ENCODE results near the gene ASIC4. TPM values are rescaled to one million over a fixed set of nuclear protein-coding genes. Genes with fewer than 3 reads are reported as not detected.

ASIC4 gene
- total RNA-seq, 1 experiment from 2014 or later: 0.21 TPM

DNA sequence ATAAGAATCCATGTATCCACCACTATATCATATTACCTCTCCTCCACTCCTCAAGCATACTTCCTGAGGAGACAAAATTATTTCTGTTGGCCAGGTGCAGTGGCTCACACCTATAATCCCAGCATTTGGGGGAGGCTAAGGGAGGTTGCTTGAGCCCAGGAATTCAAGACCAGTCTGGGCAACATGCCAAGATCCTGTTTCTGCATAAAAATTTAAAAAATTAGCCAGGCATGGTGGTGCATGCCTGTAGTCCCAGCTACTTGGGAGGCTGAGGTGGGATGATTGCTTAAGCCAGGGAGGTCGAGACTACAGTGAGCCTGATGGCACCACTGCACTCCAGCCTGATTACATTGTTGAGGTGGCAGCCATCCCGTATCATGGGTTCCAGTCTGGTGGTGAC, 67.1 kb downstream of the ASIC4 start:
- Histone ChIP-seq H3K36me3 (ENCODE audit: control insufficient read depth, insufficient read depth, low read length) (no peaks in the 10 kb centered on the region), H3K4me3 (ENCODE audit: low read depth in 2 of 2, low read length in 2 of 2) (no peak overlapping the region), H3K9me3 (ENCODE audit: control insufficient read depth, insufficient read depth, low read depth, low read length) (no peaks in the 10 kb centered on the region), H3K27ac (ENCODE audit: low read length) (no peak overlapping the region), H3K27me3 (ENCODE audit: control insufficient read depth, insufficient read depth, low read length) (no peaks in the 10 kb centered on the region), H3K4me1 (ENCODE audit: control insufficient read depth, insufficient read depth, low read length) (0 out of 2 replicates have a peak, but pooled peaks cover 3% of the 10 kb centered on the region)
- ATAC-seq: no peak
- ChIA-PET CTCF (no interaction called here), POLR2A (no interaction called here)
- intact Hi-C loops (cut with micrococcal nuclease; ENCODE audit: unreplicated experiment): no loop called here
- no peak for DNase-seq (ENCODE audit: low read depth, low spot score)
- in situ Hi-C loops (cut with HindIII; ENCODE audit: low pct_unique_long_range_greater_than_20kb, low sequenced_read_pairs): no loop called here
- TF ChIP-seq SIN3A (IDR thresholded peaks at IDR 0.05; ENCODE audit: borderline replicate concordance, insufficient read depth, low read depth, low read length) (no peak), TCF7L2 (IDR thresholded peaks at IDR 0.05; ENCODE audit: low read depth, low read length) (no peak), POLR2AphosphoS5 (IDR thresholded peaks at IDR 0.05; ENCODE audit: low read depth, low read length) (no peak)
- TF ChIP-seq, protein P1, sequence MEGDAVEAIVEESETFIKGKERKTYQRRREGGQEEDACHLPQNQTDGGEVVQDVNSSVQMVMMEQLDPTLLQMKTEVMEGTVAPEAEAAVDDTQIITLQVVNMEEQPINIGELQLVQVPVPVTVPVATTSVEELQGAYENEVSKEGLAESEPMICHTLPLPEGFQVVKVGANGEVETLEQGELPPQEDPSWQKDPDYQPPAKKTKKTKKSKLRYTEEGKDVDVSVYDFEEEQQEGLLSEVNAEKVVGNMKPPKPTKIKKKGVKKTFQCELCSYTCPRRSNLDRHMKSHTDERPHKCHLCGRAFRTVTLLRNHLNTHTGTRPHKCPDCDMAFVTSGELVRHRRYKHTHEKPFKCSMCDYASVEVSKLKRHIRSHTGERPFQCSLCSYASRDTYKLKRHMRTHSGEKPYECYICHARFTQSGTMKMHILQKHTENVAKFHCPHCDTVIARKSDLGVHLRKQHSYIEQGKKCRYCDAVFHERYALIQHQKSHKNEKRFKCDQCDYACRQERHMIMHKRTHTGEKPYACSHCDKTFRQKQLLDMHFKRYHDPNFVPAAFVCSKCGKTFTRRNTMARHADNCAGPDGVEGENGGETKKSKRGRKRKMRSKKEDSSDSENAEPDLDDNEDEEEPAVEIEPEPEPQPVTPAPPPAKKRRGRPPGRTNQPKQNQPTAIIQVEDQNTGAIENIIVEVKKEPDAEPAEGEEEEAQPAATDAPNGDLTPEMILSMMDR (IDR thresholded peaks at IDR 0.05): no peak
- TF ChIP-seq, protein P2, sequence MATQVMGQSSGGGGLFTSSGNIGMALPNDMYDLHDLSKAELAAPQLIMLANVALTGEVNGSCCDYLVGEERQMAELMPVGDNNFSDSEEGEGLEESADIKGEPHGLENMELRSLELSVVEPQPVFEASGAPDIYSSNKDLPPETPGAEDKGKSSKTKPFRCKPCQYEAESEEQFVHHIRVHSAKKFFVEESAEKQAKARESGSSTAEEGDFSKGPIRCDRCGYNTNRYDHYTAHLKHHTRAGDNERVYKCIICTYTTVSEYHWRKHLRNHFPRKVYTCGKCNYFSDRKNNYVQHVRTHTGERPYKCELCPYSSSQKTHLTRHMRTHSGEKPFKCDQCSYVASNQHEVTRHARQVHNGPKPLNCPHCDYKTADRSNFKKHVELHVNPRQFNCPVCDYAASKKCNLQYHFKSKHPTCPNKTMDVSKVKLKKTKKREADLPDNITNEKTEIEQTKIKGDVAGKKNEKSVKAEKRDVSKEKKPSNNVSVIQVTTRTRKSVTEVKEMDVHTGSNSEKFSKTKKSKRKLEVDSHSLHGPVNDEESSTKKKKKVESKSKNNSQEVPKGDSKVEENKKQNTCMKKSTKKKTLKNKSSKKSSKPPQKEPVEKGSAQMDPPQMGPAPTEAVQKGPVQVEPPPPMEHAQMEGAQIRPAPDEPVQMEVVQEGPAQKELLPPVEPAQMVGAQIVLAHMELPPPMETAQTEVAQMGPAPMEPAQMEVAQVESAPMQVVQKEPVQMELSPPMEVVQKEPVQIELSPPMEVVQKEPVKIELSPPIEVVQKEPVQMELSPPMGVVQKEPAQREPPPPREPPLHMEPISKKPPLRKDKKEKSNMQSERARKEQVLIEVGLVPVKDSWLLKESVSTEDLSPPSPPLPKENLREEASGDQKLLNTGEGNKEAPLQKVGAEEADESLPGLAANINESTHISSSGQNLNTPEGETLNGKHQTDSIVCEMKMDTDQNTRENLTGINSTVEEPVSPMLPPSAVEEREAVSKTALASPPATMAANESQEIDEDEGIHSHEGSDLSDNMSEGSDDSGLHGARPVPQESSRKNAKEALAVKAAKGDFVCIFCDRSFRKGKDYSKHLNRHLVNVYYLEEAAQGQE (IDR thresholded peaks at IDR 0.05; ENCODE audit: insufficient read depth in 1 of 2, low read depth in 2 of 2, low read length in 1 of 2): no peak
- no TSS peak for BruUV-seq (replicated peaks)

Small RNA genes lying within 50 kb of the gene (microRNA-seq; reads per million reads assigned to microRNA genes)
- not detected for gene MIR3132 (ENCODE audit: unreplicated experiment)

Other genes with a start within 250 kb of the ASIC4 start
- 66.2 TPM for gene DNAJB2, start 235.1 kb upstream of the ASIC4 start, total RNA-seq (2021; ENCODE audit: unreplicated experiment)
- not detected for gene PTPRN, start 205.1 kb upstream of the ASIC4 start, total RNA-seq (2021; ENCODE audit: unreplicated experiment)
- gene RESP18, start 181.7 kb upstream of the ASIC4 start, total RNA-seq (2021; ENCODE audit: unreplicated experiment): not detected
- 107 TPM for gene DNPEP, start 126.6 kb upstream of the ASIC4 start, total RNA-seq (2021; ENCODE audit: unreplicated experiment)
- gene DES, start 96.1 kb upstream of the ASIC4 start, total RNA-seq (2021; ENCODE audit: unreplicated experiment): 0.69 TPM
- 3.4 TPM for gene SPEG, start 79.6 kb upstream of the ASIC4 start, total RNA-seq (2021; ENCODE audit: unreplicated experiment)
- gene GMPPA, start 15.6 kb upstream of the ASIC4 start, total RNA-seq (2021; ENCODE audit: unreplicated experiment): 66.2 TPM
- gene CHPF, start 29.3 kb downstream of the ASIC4 start, total RNA-seq (2021; ENCODE audit: unreplicated experiment): 17.5 TPM
- gene TMEM198, start 29.5 kb downstream of the ASIC4 start, total RNA-seq (2021; ENCODE audit: unreplicated experiment): 2.3 TPM
- gene OBSL1, start 57.1 kb downstream of the ASIC4 start, total RNA-seq (2021; ENCODE audit: unreplicated experiment): 25.5 TPM
- 1.2 TPM for gene INHA, start 57.8 kb downstream of the ASIC4 start, total RNA-seq (2021; ENCODE audit: unreplicated experiment)
- gene STK11IP, start 83.4 kb downstream of the ASIC4 start, total RNA-seq (2021; ENCODE audit: unreplicated experiment): 48.2 TPM
- 13.5 TPM for gene SLC4A3, start 113.1 kb downstream of the ASIC4 start, total RNA-seq (2021; ENCODE audit: unreplicated experiment)